ENCODE data around the gene MTRR. TPM values are rescaled to one million over a fixed set of nuclear protein-coding genes. Genes with fewer than 3 reads are reported as not detected.

MTRR gene
- total RNA-seq, 1 experiment from 2014 or later: 64.9 TPM

GRCh38 chr5:7902666-7903625, 34.0 kb downstream of the MTRR start:
- H3K4me2 ChIP-seq (ENCODE audit: low read length): no peak overlapping the region

GRCh38 chr5:7904170-7904569, 35.2 kb downstream of the MTRR start:
- Histone ChIP-seq H3K9me2 (replicated peaks; ENCODE audit: low read length) (no peaks in the 10 kb centered on the region), H3K9ac (ENCODE audit: low read length) (no peak overlapping the region), H3K4me1 (ENCODE audit: insufficient read depth, low read length) (peaks cover 15% of the 10 kb centered on the region), H3K79me2 (ENCODE audit: low read length) (no peaks in the 10 kb centered on the region), H2AFZ (ENCODE audit: low read length) (no peak overlapping the region), H3K4me2 (ENCODE audit: low read length) (0 out of 2 replicates have a peak overlapping the region, but pooled peaks have one; percentile 5), H3K27me3 (ENCODE audit: low read length) (no peaks in the 10 kb centered on the region), H3F3A (ENCODE audit: low read length, unreplicated experiment) (no peaks in the 10 kb centered on the region), H3K27ac (ENCODE audit: low read length) (0 out of 2 replicates have a peak overlapping the region, but pooled peaks have one; percentile 6), H3K36me3 (ENCODE audit: low read depth, low read length) (peaks cover 75% of the 10 kb centered on the region), H3K9me3 (ENCODE audit: low read length) (peaks cover 13% of the 10 kb centered on the region), H4K20me1 (ENCODE audit: low read length) (no peaks in the 10 kb centered on the region), H3K4me3 (ENCODE audit: low read length) (no peak overlapping the region)
- TF ChIP-seq, protein P1, sequence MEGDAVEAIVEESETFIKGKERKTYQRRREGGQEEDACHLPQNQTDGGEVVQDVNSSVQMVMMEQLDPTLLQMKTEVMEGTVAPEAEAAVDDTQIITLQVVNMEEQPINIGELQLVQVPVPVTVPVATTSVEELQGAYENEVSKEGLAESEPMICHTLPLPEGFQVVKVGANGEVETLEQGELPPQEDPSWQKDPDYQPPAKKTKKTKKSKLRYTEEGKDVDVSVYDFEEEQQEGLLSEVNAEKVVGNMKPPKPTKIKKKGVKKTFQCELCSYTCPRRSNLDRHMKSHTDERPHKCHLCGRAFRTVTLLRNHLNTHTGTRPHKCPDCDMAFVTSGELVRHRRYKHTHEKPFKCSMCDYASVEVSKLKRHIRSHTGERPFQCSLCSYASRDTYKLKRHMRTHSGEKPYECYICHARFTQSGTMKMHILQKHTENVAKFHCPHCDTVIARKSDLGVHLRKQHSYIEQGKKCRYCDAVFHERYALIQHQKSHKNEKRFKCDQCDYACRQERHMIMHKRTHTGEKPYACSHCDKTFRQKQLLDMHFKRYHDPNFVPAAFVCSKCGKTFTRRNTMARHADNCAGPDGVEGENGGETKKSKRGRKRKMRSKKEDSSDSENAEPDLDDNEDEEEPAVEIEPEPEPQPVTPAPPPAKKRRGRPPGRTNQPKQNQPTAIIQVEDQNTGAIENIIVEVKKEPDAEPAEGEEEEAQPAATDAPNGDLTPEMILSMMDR (conservative IDR thresholded peaks at IDR 0.05; ENCODE audit: low read depth, low read length): no peak
- no peak for TF ChIP-seq EZH2phosphoT487 (IDR thresholded peaks at IDR 0.05; ENCODE audit: borderline replicate concordance, low read length)
- no peak for TF ChIP-seq EZH2 (IDR thresholded peaks at IDR 0.05; ENCODE audit: low read length, unreplicated experiment)
- peak; percentile 94 for DNase-seq
- intact Hi-C loops (cut with micrococcal nuclease): no loop called here
- ATAC-seq: peak; percentile 76
- no TSS peak for BruUV-seq (replicated peaks)
- ChIA-PET POLR2A (ENCODE audit: unreplicated experiment) (no interaction called here), CTCF (no interaction called here)

More at GRCh38 chr5:7902666-7903625, 34.0 kb downstream of the MTRR start:
- H3K9me3 ChIP-seq (ENCODE audit: low read length): peaks cover 9% of the 10 kb centered on the region
- H3K36me3 ChIP-seq (ENCODE audit: low read depth, low read length): peaks cover 75% of the 10 kb centered on the region
- H4K20me1 ChIP-seq (ENCODE audit: low read length): no peaks in the 10 kb centered on the region
- no peak for ATAC-seq
- no peak overlapping the region for H3K27ac ChIP-seq (ENCODE audit: low read length)
- no peak overlapping the region for H3K9ac ChIP-seq (ENCODE audit: low read length)
- H3K4me3 ChIP-seq (ENCODE audit: low read length): no peak overlapping the region
- H3K79me2 ChIP-seq (ENCODE audit: low read length): no peaks in the 10 kb centered on the region
- no peaks in the 10 kb centered on the region for H3F3A ChIP-seq (ENCODE audit: low read length, unreplicated experiment)
- H2AFZ ChIP-seq (ENCODE audit: low read length): no peak overlapping the region
- CTCF ChIA-PET: no interaction called here
- H3K9me2 ChIP-seq (replicated peaks; ENCODE audit: low read length): no peaks in the 10 kb centered on the region
- TF ChIP-seq EZH2phosphoT487 (IDR thresholded peaks at IDR 0.05; ENCODE audit: borderline replicate concordance, low read length): no peak
- no peak for TF ChIP-seq EZH2 (IDR thresholded peaks at IDR 0.05; ENCODE audit: low read length, unreplicated experiment)
- TF ChIP-seq, protein P1 (conservative IDR thresholded peaks at IDR 0.05; ENCODE audit: low read depth, low read length): no peak
- peaks cover 15% of the 10 kb centered on the region for H3K4me1 ChIP-seq (ENCODE audit: insufficient read depth, low read length)
- POLR2A ChIA-PET (ENCODE audit: unreplicated experiment): no interaction called here
- BruUV-seq (replicated peaks): no TSS peak
- intact Hi-C loops (cut with micrococcal nuclease): no loop called here
- H3K27me3 ChIP-seq (ENCODE audit: low read length): no peaks in the 10 kb centered on the region
- DNase-seq: no peak

DNA sequence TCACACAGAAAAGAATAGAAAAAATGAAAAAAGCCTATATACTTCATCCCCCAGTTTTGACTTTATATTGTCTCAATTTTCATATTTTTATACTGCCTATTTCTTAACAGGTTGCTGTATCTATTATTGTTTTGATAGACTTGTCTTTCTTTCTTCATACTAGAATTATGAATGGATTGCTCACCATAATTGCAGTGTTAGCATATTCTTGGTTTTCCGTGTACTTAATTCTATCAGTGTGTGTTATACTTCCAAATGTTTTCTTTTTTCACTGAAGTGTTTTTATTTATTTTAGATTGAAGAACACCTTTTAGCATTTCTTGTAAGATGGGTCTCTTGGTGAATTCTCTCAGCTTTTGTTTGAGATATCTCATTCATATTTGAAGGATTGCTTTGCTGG, 38.7 kb downstream of the MTRR start:
- no TSS peak for BruUV-seq (replicated peaks)
- Histone ChIP-seq H4K20me1 (ENCODE audit: low read length) (no peaks in the 10 kb centered on the region), H3F3A (ENCODE audit: low read length, unreplicated experiment) (no peaks in the 10 kb centered on the region), H2AFZ (ENCODE audit: low read length) (no peak overlapping the region), H3K4me2 (ENCODE audit: low read length) (no peak overlapping the region), H3K9ac (ENCODE audit: low read length) (no peak overlapping the region), H3K36me3 (ENCODE audit: low read depth, low read length) (peaks cover 56% of the 10 kb centered on the region), H3K4me1 (ENCODE audit: insufficient read depth, low read length) (peaks cover 15% of the 10 kb centered on the region), H3K79me2 (ENCODE audit: low read length) (no peaks in the 10 kb centered on the region), H3K9me3 (ENCODE audit: low read length) (peaks cover 13% of the 10 kb centered on the region), H3K27me3 (ENCODE audit: low read length) (no peaks in the 10 kb centered on the region), H3K4me3 (ENCODE audit: low read length) (no peak overlapping the region), H3K9me2 (replicated peaks; ENCODE audit: low read length) (no peaks in the 10 kb centered on the region), H3K27ac (ENCODE audit: low read length) (no peak overlapping the region)
- DNase-seq (no peak), ATAC-seq (no peak)
- intact Hi-C loops (cut with micrococcal nuclease): no loop called here
- ChIA-PET POLR2A (ENCODE audit: unreplicated experiment) (no interaction called here), CTCF (no interaction called here)
- TF ChIP-seq EZH2 (IDR thresholded peaks at IDR 0.05; ENCODE audit: low read length, unreplicated experiment) (no peak), EZH2phosphoT487 (IDR thresholded peaks at IDR 0.05; ENCODE audit: borderline replicate concordance, low read length) (no peak)
- TF ChIP-seq, protein P1 (conservative IDR thresholded peaks at IDR 0.05; ENCODE audit: low read depth, low read length): no peak
